ENCODE results near the gene FANCL.

GRCh38 chr2:58289029-58289428 is 47.9 kb upstream of the FANCL start:
- TF ChIP-seq CTCF (IDR thresholded peaks at IDR 0.05), result no peak
- TF ChIP-seq POLR2AphosphoS5 (IDR thresholded peaks at IDR 0.05), result no peak
- TF ChIP-seq POLR2A (IDR thresholded peaks at IDR 0.05; ENCODE audit: low read depth), result no peak
- TF ChIP-seq EP300 (IDR thresholded peaks at IDR 0.05), result no peak
